Endometrial microvascular endothelial cells (primary cell): ENCODE data around the gene TMEM186. TPM values are rescaled to one million over a fixed set of nuclear protein-coding genes. Genes with fewer than 3 reads are reported as not detected.

Experiments used
- in situ Hi-C: cut with HindIII; loops from 2 replicates; pipeline ENCODE4 v1.10.0; 2017; ENCODE audit warnings: low sequenced_read_pairs, low pct_unique_long_range_greater_than_20kb; ENCODE audit errors: inconsistent ontology term
- total RNA-seq: library from RNA; depleted of rRNA; stranded (reverse); fragments of >200 nt; gene quantifications from one replicate; pipeline ENCODE4 v1.2.3, GENCODE V29; 2015; ENCODE audit errors: inconsistent ontology term

The TMEM186 gene
- total RNA-seq, 1 donor from 2014 or later = 10.6 TPM

GRCh38 chr16:8782673-8783072, 14.8 kb downstream of the TMEM186 start:
- in situ Hi-C loops = no loop called here

GRCh38 chr16:8781797-8782196, 15.6 kb downstream of the TMEM186 start:
- in situ Hi-C loops = no loop called here

- in situ Hi-C loops = no loop called here
Observed at GRCh38 chr16:8777217-8777616, 20.2 kb downstream of the TMEM186 start.

- in situ Hi-C loops = no loop called here
Observed at GRCh38 chr16:8776129-8776584, 21.3 kb downstream of the TMEM186 start.

- in situ Hi-C loops = no loop called here
Observed at GRCh38 chr16:8775359-8775758, 22.1 kb downstream of the TMEM186 start.

GRCh38 chr16:8774208-8774607, 23.2 kb downstream of the TMEM186 start:
- in situ Hi-C loops = no loop called here

- in situ Hi-C loops = no loop called here
Observed at GRCh38 chr16:8773537-8773936, 23.9 kb downstream of the TMEM186 start.

GRCh38 chr16:8768692-8769091, 28.7 kb downstream of the TMEM186 start:
- in situ Hi-C loops = no loop called here

GRCh38 chr16:8768283-8768682, 29.2 kb downstream of the TMEM186 start:
- in situ Hi-C loops = no loop called here

- in situ Hi-C loops = no loop called here
Observed at GRCh38 chr16:8767176-8767575, 30.3 kb downstream of the TMEM186 start.

- in situ Hi-C loops = no loop called here
Observed at GRCh38 chr16:8764525-8765250, 32.8 kb downstream of the TMEM186 start.

GRCh38 chr16:8763899-8764298, 33.5 kb downstream of the TMEM186 start:
- in situ Hi-C loops = no loop called here

GRCh38 chr16:8763083-8763482, 34.4 kb downstream of the TMEM186 start:
- in situ Hi-C loops = no loop called here

- in situ Hi-C loops = no loop called here
Observed at GRCh38 chr16:8762254-8762653, 35.2 kb downstream of the TMEM186 start.

- in situ Hi-C loops = no loop called here
Observed at GRCh38 chr16:8761078-8761477, 36.4 kb downstream of the TMEM186 start.

- in situ Hi-C loops = no loop called here
Observed at GRCh38 chr16:8760021-8760420, 37.4 kb downstream of the TMEM186 start.

GRCh38 chr16:8758022-8758421, 39.4 kb downstream of the TMEM186 start:
- in situ Hi-C loops = no loop called here

- in situ Hi-C loops = no loop called here
Observed at GRCh38 chr16:8756755-8757154, 40.7 kb downstream of the TMEM186 start.

GRCh38 chr16:8753416-8754054, 43.9 kb downstream of the TMEM186 start:
- in situ Hi-C loops = no loop called here

- in situ Hi-C loops = no loop called here
Observed at GRCh38 chr16:8752706-8753105, 44.7 kb downstream of the TMEM186 start.
